HFFc6 (cell line): ENCODE data around the gene RSPH9. TPM values are rescaled to one million over a fixed set of nuclear protein-coding genes. Genes with fewer than 3 reads are reported as not detected.

Experiments
- DNase-seq: peaks from one replicate; pipeline ENCODE4 v3.0.0-alpha.2; 2018
- H3K27ac Mint-ChIP-seq: 2 replicates; pipeline ENCODE4 v1.8.0; 2020; ENCODE audit warnings: mild to moderate bottlenecking, mixed read lengths
- H3K27me3 Mint-ChIP-seq: 2 replicates; pipeline ENCODE4 v1.8.0; 2021; ENCODE audit warnings: mild to moderate bottlenecking, moderate library complexity, mixed read lengths; ENCODE audit not compliant: insufficient read depth
- H3K36me3 Mint-ChIP-seq: 2 replicates; pipeline ENCODE4 v1.8.0; 2021; ENCODE audit warnings: low read depth, mixed read lengths
- H3K4me1 Mint-ChIP-seq: 2 replicates; pipeline ENCODE4 v1.8.0; 2020; ENCODE audit warnings: low read depth, mixed read lengths
- H3K4me3 Mint-ChIP-seq: 2 replicates; pipeline ENCODE4 v1.8.0; 2020; ENCODE audit warnings: mild to moderate bottlenecking, moderate library complexity, mixed read lengths
- H3K9me3 Mint-ChIP-seq: 2 replicates; pipeline ENCODE4 v1.8.0; 2020; ENCODE audit warnings: mild to moderate bottlenecking, mixed read lengths
- CTCF ChIP-seq: fragments of 200-600 bp; sonication (generic); IDR thresholded peaks from 2 replicates; pipeline ENCODE4 v1.5.0; 2021; ENCODE audit warnings: antibody characterized with exemption, mild to moderate bottlenecking
- total RNA-seq, 6 experiments: library from RNA; stranded (reverse); fragmentation: NEBNext Ultra II Directional; extraction: Animal tissue kit (Norgen Biotek cat#: 25700); gene quantifications; 2 replicates in 1 of 6; 3 replicates in 5 of 6; pipeline ENCODE4 v1.2.3, GENCODE V29; 2021

The RSPH9 gene
- total RNA-seq, 6 experiments from 2014 or later = 0.09 to 0.60 (median 0.30) TPM; not detected in 1

- Mint-ChIP-seq H3K27ac (peak within 1 kb of the TSS; percentile 91), H3K4me3 (peak within 1 kb of the TSS; percentile 98), H3K36me3 (peaks cover 10% of the 10 kb centered on the region; the same call in 1 of the 2 replicates), H3K27me3 (no peaks in the 10 kb centered on the region; the same call in 1 of the 2 replicates), H3K9me3 (no peaks in the 10 kb centered on the region), H3K4me1 (peaks cover 38% of the 10 kb centered on the region)
- TF ChIP-seq CTCF = no peak
- DNase-seq = peak; percentile 78
These were observed 42.9 kb downstream of the RSPH9 start, which contains the start of gene MRPS18A for GRCh38 chr6:43687437-43688347. Gene MRPS18A, minus strand, starts transcription at chr6:43687791. Its CDS starts 12 bp downstream, at chr6:43687779.

GRCh38 chr6:43689421-43689820, 44.6 kb downstream of the RSPH9 start:
- Mint-ChIP-seq H3K27me3 (peaks cover 2% of the 10 kb centered on the region), H3K27ac (no peak overlapping the region), H3K9me3 (no peaks in the 10 kb centered on the region), H3K4me3 (no peak overlapping the region), H3K36me3 (peaks cover 9% of the 10 kb centered on the region; the same call in 1 of the 2 replicates), H3K4me1 (peaks cover 23% of the 10 kb centered on the region)
- TF ChIP-seq CTCF = no peak
- DNase-seq = no peak

- Mint-ChIP-seq H3K27me3 (peaks cover 5% of the 10 kb centered on the region), H3K36me3 (no peaks in the 10 kb centered on the region), H3K4me3 (no peak overlapping the region), H3K27ac (no peak overlapping the region), H3K9me3 (no peaks in the 10 kb centered on the region), H3K4me1 (peaks cover 21% of the 10 kb centered on the region)
- TF ChIP-seq CTCF = no peak
- DNase-seq = no peak
These were observed 50.6 kb downstream of the RSPH9 start for GRCh38 chr6:43695215-43695966.

GRCh38 chr6:43695967-43696291, 51.1 kb downstream of the RSPH9 start:
- no peak for DNase-seq
- H3K9me3 Mint-ChIP-seq = no peaks in the 10 kb centered on the region
- H3K36me3 Mint-ChIP-seq = no peaks in the 10 kb centered on the region
- no peak overlapping the region for H3K27ac Mint-ChIP-seq
- no peak overlapping the region for H3K4me3 Mint-ChIP-seq
- no peak for TF ChIP-seq CTCF
- peaks cover 21% of the 10 kb centered on the region for H3K4me1 Mint-ChIP-seq
- peaks cover 5% of the 10 kb centered on the region for H3K27me3 Mint-ChIP-seq

- Mint-ChIP-seq H3K36me3 (no peaks in the 10 kb centered on the region), H3K4me3 (no peak overlapping the region), H3K27ac (no peak overlapping the region), H3K9me3 (no peaks in the 10 kb centered on the region), H3K4me1 (peaks cover 27% of the 10 kb centered on the region), H3K27me3 (peaks cover 5% of the 10 kb centered on the region)
- TF ChIP-seq CTCF = no peak
- DNase-seq = no peak
These were observed 52.6 kb downstream of the RSPH9 start for GRCh38 chr6:43697421-43697820.
